ENCODE results near the gene TMEM86B.

TMEM86B gene

GRCh38 chr19:55257461-55258420 is 29.2 kb upstream of the TMEM86B start:
- peak; percentile 56 for DNase-seq (ENCODE audit: low read depth)

- peak; percentile 6 for DNase-seq (ENCODE audit: low read depth)
Measured at GRCh38 chr19:55256562-55257460, 28.2 kb upstream of the TMEM86B start.

- peak; percentile 67 for DNase-seq (ENCODE audit: low read depth)
Measured at GRCh38 chr19:55255618-55256423, 27.3 kb upstream of the TMEM86B start.

- no peak for DNase-seq (ENCODE audit: low read depth)
Measured at GRCh38 chr19:55254625-55254977, 26.0 kb upstream of the TMEM86B start.

- no peak for DNase-seq (ENCODE audit: low read depth)
Measured at GRCh38 chr19:55253842-55254624, 25.5 kb upstream of the TMEM86B start.

- no peak for DNase-seq (ENCODE audit: low read depth)
Measured at GRCh38 chr19:55252760-55253663, 24.4 kb upstream of the TMEM86B start.

- DNase-seq (ENCODE audit: low read depth) = peak; percentile 42
Measured at GRCh38 chr19:55251341-55252081, 22.9 kb upstream of the TMEM86B start.

- DNase-seq (ENCODE audit: low read depth) = no peak
Measured at GRCh38 chr19:55250262-55251036, 21.9 kb upstream of the TMEM86B start.

GRCh38 chr19:55249841-55250240 is 21.3 kb upstream of the TMEM86B start:
- no peak for DNase-seq (ENCODE audit: low read depth)

GRCh38 chr19:55248704-55249103 is 20.1 kb upstream of the TMEM86B start:
- DNase-seq (ENCODE audit: low read depth) = no peak

- no peak for DNase-seq (ENCODE audit: low read depth)
Measured at GRCh38 chr19:55248166-55248675, 19.7 kb upstream of the TMEM86B start.

GRCh38 chr19:55247621-55248099 is 19.1 kb upstream of the TMEM86B start:
- peak; percentile 22 for DNase-seq (ENCODE audit: low read depth)

- DNase-seq (ENCODE audit: low read depth) = no peak
Measured at GRCh38 chr19:55246462-55247451, 18.2 kb upstream of the TMEM86B start.

- DNase-seq (ENCODE audit: low read depth) = no peak
Measured at GRCh38 chr19:55245236-55245904, 16.8 kb upstream of the TMEM86B start.

- DNase-seq (ENCODE audit: low read depth) = no peak
Measured at GRCh38 chr19:55244004-55244680, 15.6 kb upstream of the TMEM86B start.

GRCh38 chr19:55242517-55242916 is 14.0 kb upstream of the TMEM86B start:
- DNase-seq (ENCODE audit: low read depth) = no peak
